Cardiac muscle cell (in vitro differentiated cells and primary cell): Measurements from ENCODE around the gene SLC6A6. TPM values are rescaled to one million over a fixed set of nuclear protein-coding genes. Genes with fewer than 3 reads are reported as not detected.

Experiments used
- DNase-seq, 2 donors: peaks; one replicate each; pipeline versions ENCODE4 v3.0.0 to v3.0.0-alpha.2; 2010 to 2017; ENCODE audit warnings: low read depth in 1 of 2, low spot score in 1 of 2
- H3K27ac ChIP-seq: fragments of 200-600 bp; sonication (generic); 2 replicates; pipeline ENCODE4 v1.5.1; 2016
- H3K27me3 ChIP-seq: fragments of 200-600 bp; sonication (generic); 2 replicates; pipeline ENCODE4 v1.6.0; 2016; ENCODE audit warnings: control low read depth
- H3K36me3 ChIP-seq: fragments of 200-600 bp; sonication (generic); 2 replicates; pipeline ENCODE4 v1.5.1; 2016; ENCODE audit warnings: control low read depth
- H3K4me1 ChIP-seq: fragments of 200-600 bp; sonication (generic); 2 replicates; pipeline ENCODE4 v1.8.1; 2017; ENCODE audit warnings: low read depth, mild to moderate bottlenecking, mixed run types
- H3K4me3 ChIP-seq: fragments of 200-600 bp; sonication (generic); 2 replicates; pipeline ENCODE4 v1.5.1; 2016; ENCODE audit warnings: mild to moderate bottlenecking
- H3K9me3 ChIP-seq: fragments of 200-600 bp; sonication (generic); 2 replicates; pipeline ENCODE4 v1.5.1; 2017; ENCODE audit warnings: low read depth, mild to moderate bottlenecking, control low read depth
- polyA plus RNA-seq: library from polyadenylated mRNA; unstranded; fragments of >200 nt; fragmentation: Nextera tagmentation; extraction: Ambion mirVana; gene quantifications from 2 replicates; pipeline ENCODE4 v1.2.1, GENCODE V29; 2016
- total RNA-seq: library from RNA; depleted of rRNA; stranded (reverse); fragments of >200 nt; gene quantifications from 2 replicates; pipeline ENCODE4 v1.2.3, GENCODE V29; 2016
- TF ChIP-seq, protein P1 (sequence below): IDR thresholded peaks from 2 replicates; pipeline ENCODE4 v1.5.1; 2012; ENCODE audit warnings: low read depth, mild to moderate bottlenecking, low read length

Gene SLC6A6
- total and polyA plus RNA-seq, 2 experiments from 2014 or later, result 5.4 to 19.7 TPM

- Histone ChIP-seq H3K4me1 (peaks cover 38% of the 10 kb centered on the region), H3K36me3 (no peaks in the 10 kb centered on the region), H3K4me3 (no peak overlapping the region), H3K27ac (peak overlapping the region; percentile 67), H3K27me3 (no peaks in the 10 kb centered on the region), H3K9me3 (no peaks in the 10 kb centered on the region)
- no peak for DNase-seq
- TF ChIP-seq, protein P1, sequence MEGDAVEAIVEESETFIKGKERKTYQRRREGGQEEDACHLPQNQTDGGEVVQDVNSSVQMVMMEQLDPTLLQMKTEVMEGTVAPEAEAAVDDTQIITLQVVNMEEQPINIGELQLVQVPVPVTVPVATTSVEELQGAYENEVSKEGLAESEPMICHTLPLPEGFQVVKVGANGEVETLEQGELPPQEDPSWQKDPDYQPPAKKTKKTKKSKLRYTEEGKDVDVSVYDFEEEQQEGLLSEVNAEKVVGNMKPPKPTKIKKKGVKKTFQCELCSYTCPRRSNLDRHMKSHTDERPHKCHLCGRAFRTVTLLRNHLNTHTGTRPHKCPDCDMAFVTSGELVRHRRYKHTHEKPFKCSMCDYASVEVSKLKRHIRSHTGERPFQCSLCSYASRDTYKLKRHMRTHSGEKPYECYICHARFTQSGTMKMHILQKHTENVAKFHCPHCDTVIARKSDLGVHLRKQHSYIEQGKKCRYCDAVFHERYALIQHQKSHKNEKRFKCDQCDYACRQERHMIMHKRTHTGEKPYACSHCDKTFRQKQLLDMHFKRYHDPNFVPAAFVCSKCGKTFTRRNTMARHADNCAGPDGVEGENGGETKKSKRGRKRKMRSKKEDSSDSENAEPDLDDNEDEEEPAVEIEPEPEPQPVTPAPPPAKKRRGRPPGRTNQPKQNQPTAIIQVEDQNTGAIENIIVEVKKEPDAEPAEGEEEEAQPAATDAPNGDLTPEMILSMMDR, result no peak
These were observed 28.5 kb upstream of the SLC6A6 start for GRCh38 chr3:14373753-14374376.

GRCh38 chr3:14374444-14374883 is 27.9 kb upstream of the SLC6A6 start:
- TF ChIP-seq, protein P1, result no peak
- Histone ChIP-seq H3K4me1 (peaks cover 38% of the 10 kb centered on the region), H3K27ac (peak overlapping the region; percentile 67)

DNA sequence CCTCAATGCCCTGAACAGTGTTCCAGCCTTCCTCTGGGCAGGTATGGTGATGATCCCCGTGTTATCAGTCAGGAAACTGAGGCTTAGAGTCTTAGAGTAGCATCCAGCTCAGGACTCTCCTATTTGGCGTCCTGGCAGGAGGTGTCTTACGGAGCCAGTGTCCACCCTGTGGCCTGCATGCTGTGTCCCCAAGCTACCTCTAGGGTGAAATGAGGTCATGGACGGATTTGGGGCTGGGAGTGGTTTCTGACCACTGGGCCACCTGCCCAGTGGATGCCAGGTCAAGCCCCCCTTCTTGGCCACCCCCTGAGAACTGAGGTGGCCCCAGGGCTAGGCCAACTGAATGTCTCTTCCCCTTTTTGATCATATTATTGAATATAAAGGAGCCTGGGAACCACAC is 27.2 kb upstream of the SLC6A6 start:
- no peaks in the 10 kb centered on the region for H3K9me3 ChIP-seq
- DNase-seq, result no peak
- no peak overlapping the region for H3K4me3 ChIP-seq
- H3K36me3 ChIP-seq, result no peaks in the 10 kb centered on the region
- H3K4me1 ChIP-seq, result peaks cover 35% of the 10 kb centered on the region
- peak overlapping the region; percentile 67 for H3K27ac ChIP-seq
- TF ChIP-seq, protein P1, result no peak
- H3K27me3 ChIP-seq, result no peaks in the 10 kb centered on the region

More at GRCh38 chr3:14374444-14374883, 27.9 kb upstream of the SLC6A6 start:
- Histone ChIP-seq H3K27me3 (no peaks in the 10 kb centered on the region), H3K4me3 (no peak overlapping the region), H3K9me3 (no peaks in the 10 kb centered on the region), H3K36me3 (no peaks in the 10 kb centered on the region)
- DNase-seq, result peak in 1 of 2 donors; percentile 73

DNA sequence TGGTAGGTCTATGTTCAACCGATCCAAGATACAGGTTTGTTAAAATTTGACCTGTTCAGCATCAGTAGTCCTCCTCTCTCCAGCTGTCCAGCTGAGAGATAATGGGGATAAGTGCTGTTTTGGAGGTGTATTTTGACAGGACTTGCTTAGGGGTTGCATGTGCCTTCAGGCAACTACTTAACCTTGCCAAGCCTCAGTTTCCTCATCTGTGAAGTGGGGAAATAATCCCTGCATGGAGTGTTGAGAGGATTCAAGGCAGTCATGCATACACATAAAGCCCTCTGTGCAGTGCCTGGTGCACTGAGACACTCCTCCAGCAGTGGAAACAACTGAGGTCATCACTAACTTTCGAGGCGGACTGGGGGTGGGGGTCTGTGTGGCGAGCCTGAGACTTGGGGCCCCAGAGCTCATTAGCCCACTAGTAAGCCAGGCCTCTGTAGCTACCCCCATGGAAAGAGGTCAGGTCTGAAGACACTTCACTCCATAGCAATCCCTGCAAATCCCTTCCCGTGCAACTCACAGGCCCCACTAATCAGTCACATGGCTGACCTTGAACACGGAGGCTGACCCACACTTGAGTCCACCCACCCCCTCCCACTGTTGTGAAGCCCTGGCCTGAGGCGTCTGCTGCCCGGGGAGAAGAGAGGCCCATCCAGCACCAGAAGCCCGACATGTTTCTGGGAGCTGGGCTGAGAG is 25.9 kb upstream of the SLC6A6 start:
- H3K27ac ChIP-seq, result peak overlapping the region; percentile 70
- no peak overlapping the region for H3K4me3 ChIP-seq
- H3K36me3 ChIP-seq, result no peaks in the 10 kb centered on the region
- H3K4me1 ChIP-seq, result peaks cover 35% of the 10 kb centered on the region
- H3K27me3 ChIP-seq, result no peaks in the 10 kb centered on the region
- H3K9me3 ChIP-seq, result no peaks in the 10 kb centered on the region
- TF ChIP-seq, protein P1, result no peak
- DNase-seq, result peak in 1 of 2 donors; percentile 75

GRCh38 chr3:14377044-14377837 is 25.2 kb upstream of the SLC6A6 start:
- DNase-seq, result no peak
- Histone ChIP-seq H3K9me3 (no peaks in the 10 kb centered on the region), H3K36me3 (no peaks in the 10 kb centered on the region), H3K27ac (peak overlapping the region; percentile 70), H3K4me3 (no peak overlapping the region), H3K27me3 (no peaks in the 10 kb centered on the region), H3K4me1 (peaks cover 33% of the 10 kb centered on the region)
- TF ChIP-seq, protein P1, result no peak
